Measurements from ENCODE around the gene NUP210L.
A peak's percentile ranks its signal among the peaks of the same experiment; 100 is the strongest.

NUP210L gene

DNA sequence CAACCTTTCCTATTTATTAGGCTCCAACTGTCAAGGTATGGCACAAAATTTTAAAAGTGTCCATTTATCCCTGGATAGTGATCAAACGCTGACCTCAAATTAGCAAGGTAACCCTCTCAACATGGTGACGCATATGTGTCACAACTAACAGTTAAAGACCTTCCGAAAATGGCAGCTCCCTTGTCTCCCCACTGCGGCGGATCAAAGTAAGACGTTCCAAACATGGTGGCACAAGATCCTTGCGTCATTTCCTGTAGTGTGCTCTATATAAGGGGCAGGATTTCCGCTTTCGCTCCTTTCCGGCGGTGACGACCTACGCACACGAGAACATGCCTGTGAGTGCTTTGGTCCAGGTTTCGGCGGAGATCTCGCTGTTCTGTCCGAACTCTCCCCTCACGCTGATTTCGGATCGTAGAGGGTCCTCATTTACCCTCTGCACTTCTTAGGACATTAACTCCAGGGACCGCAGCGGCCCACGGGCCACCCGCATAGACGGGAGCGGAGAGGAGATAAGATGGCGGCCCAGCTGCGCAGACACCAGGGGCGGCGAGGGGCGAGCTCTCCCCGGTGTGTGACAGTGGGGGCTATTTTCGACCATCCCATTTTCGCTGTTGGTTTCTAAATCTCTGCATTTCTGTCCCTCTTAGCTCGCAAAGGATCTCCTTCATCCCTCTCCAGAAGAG lies 164.3 kb downstream of the NUP210L start, which contains the start of gene RPS27 (continued):
- TF ChIP-seq ZNF10 (tag by site-specific recombination; IDR thresholded peaks at IDR 0.05) = peak; percentile 51; the same call in 1 of the 2 replicates
- no peak for TF ChIP-seq ZNF239 (tag by site-specific recombination; IDR thresholded peaks at IDR 0.05)
- TF ChIP-seq, protein P1, sequence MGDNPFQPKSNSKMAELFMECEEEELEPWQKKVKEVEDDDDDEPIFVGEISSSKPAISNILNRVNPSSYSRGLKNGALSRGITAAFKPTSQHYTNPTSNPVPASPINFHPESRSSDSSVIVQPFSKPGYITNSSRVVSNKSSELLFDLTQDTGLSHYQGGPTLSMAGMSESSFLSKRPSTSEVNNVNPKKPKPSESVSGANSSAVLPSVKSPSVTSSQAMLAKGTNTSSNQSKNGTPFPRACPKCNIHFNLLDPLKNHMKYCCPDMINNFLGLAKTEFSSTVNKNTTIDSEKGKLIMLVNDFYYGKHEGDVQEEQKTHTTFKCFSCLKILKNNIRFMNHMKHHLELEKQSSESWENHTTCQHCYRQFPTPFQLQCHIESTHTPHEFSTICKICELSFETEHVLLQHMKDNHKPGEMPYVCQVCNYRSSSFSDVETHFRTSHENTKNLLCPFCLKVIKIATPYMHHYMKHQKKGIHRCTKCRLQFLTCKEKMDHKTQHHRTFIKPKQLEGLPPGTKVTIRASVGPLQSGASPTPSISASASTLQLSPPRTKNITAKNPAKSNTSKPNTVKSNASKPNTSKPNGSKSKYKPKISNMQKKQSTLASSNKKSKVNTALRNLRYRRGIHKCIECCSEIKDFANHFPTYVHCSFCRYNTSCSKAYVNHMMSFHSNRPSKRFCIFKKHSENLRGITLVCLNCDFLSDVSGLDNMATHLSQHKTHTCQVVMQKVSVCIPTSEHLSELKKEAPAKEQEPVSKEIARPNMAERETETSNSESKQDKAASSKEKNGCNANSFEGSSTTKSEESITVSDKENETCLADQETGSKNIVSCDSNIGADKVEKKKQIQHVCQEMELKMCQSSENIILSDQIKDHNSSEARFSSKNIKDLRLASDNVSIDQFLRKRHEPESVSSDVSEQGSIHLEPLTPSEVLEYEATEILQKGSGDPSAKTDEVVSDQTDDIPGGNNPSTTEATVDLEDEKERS (tag by site-specific recombination; IDR thresholded peaks at IDR 0.05) = no peak
- TF ChIP-seq ZNF670 (tag by site-specific recombination; IDR thresholded peaks at IDR 0.05; ENCODE audit: low read depth) = no peak
- TF ChIP-seq ZNF146 (tag by site-specific recombination; IDR thresholded peaks at IDR 0.05) = peak; percentile 20; the same call in 1 of the 2 replicates
- no peak for TF ChIP-seq ZNF585B (tag by site-specific recombination; IDR thresholded peaks at IDR 0.05)
- TF ChIP-seq, protein P2, sequence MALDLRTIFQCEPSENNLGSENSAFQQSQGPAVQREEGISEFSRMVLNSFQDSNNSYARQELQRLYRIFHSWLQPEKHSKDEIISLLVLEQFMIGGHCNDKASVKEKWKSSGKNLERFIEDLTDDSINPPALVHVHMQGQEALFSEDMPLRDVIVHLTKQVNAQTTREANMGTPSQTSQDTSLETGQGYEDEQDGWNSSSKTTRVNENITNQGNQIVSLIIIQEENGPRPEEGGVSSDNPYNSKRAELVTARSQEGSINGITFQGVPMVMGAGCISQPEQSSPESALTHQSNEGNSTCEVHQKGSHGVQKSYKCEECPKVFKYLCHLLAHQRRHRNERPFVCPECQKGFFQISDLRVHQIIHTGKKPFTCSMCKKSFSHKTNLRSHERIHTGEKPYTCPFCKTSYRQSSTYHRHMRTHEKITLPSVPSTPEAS (tag by site-specific recombination; IDR thresholded peaks at IDR 0.05) = no peak; the same call in 1 of the 2 replicates
- TF ChIP-seq, protein P3, sequence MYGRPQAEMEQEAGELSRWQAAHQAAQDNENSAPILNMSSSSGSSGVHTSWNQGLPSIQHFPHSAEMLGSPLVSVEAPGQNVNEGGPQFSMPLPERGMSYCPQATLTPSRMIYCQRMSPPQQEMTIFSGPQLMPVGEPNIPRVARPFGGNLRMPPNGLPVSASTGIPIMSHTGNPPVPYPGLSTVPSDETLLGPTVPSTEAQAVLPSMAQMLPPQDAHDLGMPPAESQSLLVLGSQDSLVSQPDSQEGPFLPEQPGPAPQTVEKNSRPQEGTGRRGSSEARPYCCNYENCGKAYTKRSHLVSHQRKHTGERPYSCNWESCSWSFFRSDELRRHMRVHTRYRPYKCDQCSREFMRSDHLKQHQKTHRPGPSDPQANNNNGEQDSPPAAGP (tag by site-specific recombination; IDR thresholded peaks at IDR 0.05) = peak; percentile 83; the same call in 1 of the 2 replicates
- TF ChIP-seq, protein P4, sequence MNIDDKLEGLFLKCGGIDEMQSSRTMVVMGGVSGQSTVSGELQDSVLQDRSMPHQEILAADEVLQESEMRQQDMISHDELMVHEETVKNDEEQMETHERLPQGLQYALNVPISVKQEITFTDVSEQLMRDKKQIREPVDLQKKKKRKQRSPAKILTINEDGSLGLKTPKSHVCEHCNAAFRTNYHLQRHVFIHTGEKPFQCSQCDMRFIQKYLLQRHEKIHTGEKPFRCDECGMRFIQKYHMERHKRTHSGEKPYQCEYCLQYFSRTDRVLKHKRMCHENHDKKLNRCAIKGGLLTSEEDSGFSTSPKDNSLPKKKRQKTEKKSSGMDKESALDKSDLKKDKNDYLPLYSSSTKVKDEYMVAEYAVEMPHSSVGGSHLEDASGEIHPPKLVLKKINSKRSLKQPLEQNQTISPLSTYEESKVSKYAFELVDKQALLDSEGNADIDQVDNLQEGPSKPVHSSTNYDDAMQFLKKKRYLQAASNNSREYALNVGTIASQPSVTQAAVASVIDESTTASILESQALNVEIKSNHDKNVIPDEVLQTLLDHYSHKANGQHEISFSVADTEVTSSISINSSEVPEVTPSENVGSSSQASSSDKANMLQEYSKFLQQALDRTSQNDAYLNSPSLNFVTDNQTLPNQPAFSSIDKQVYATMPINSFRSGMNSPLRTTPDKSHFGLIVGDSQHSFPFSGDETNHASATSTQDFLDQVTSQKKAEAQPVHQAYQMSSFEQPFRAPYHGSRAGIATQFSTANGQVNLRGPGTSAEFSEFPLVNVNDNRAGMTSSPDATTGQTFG (tag by site-specific recombination; IDR thresholded peaks at IDR 0.05; ENCODE audit: borderline replicate concordance) = no peak
- peak; percentile 81 for TF ChIP-seq ZFHX2 (tag by site-specific recombination; conservative IDR thresholded peaks at IDR 0.05)
- peak; percentile 93 for TF ChIP-seq ZNF660 (tag by site-specific recombination; IDR thresholded peaks at IDR 0.05)
- TF ChIP-seq ZNF707 (tag by site-specific recombination; IDR thresholded peaks at IDR 0.05) = no peak
- 0 out of 2 replicates have a peak, but pooled peaks have one; percentile 9 for TF ChIP-seq GLIS2 (tag by site-specific recombination; IDR thresholded peaks at IDR 0.05)
- peak; percentile 97 for TF ChIP-seq ZNF629 (tag by site-specific recombination; IDR thresholded peaks at IDR 0.05)
- TF ChIP-seq ZNF214 (tag by site-specific recombination; IDR thresholded peaks at IDR 0.05; ENCODE audit: borderline replicate concordance) = no peak
- no peak for TF ChIP-seq ZNF600 (tag by site-specific recombination; IDR thresholded peaks at IDR 0.05)
- TF ChIP-seq ZBTB7A (tag by site-specific recombination; IDR thresholded peaks at IDR 0.05; ENCODE audit: low read depth) = 0 out of 2 replicates have a peak, but pooled peaks have one; percentile 20
- TF ChIP-seq, protein P5, sequence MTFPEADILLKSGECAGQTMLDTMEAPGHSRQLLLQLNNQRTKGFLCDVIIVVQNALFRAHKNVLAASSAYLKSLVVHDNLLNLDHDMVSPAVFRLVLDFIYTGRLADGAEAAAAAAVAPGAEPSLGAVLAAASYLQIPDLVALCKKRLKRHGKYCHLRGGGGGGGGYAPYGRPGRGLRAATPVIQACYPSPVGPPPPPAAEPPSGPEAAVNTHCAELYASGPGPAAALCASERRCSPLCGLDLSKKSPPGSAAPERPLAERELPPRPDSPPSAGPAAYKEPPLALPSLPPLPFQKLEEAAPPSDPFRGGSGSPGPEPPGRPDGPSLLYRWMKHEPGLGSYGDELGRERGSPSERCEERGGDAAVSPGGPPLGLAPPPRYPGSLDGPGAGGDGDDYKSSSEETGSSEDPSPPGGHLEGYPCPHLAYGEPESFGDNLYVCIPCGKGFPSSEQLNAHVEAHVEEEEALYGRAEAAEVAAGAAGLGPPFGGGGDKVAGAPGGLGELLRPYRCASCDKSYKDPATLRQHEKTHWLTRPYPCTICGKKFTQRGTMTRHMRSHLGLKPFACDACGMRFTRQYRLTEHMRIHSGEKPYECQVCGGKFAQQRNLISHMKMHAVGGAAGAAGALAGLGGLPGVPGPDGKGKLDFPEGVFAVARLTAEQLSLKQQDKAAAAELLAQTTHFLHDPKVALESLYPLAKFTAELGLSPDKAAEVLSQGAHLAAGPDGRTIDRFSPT (tag by site-specific recombination; IDR thresholded peaks at IDR 0.05) = no peak
- no peak for TF ChIP-seq ZIC2 (tag by site-specific recombination; IDR thresholded peaks at IDR 0.05)
- no peak for TF ChIP-seq HOXD13 (CRISPR knock-in tag; IDR thresholded peaks at IDR 0.05; ENCODE audit: borderline replicate concordance)
- TF ChIP-seq YY1 (tag by site-specific recombination; IDR thresholded peaks at IDR 0.05) = peak; percentile 98
- TF ChIP-seq TCF7L2 (IDR thresholded peaks at IDR 0.05; ENCODE audit: borderline replicate concordance, low read depth, low read length) = peak; percentile 100
- peak; percentile 72; the same call in 1 of the 2 replicates for TF ChIP-seq ZSCAN30 (tag by site-specific recombination; IDR thresholded peaks at IDR 0.05)
- TF ChIP-seq ZBTB8A (tag by site-specific recombination; IDR thresholded peaks at IDR 0.05) = peak; percentile 57
- no peak for TF ChIP-seq ZNF354C (tag by site-specific recombination; IDR thresholded peaks at IDR 0.05; ENCODE audit: borderline replicate concordance, low read depth)
- peak; percentile 72; the same call in 1 of the 2 replicates for TF ChIP-seq ZNF561 (tag by site-specific recombination; IDR thresholded peaks at IDR 0.05; ENCODE audit: borderline replicate concordance)
- no peak for TF ChIP-seq ZNF621 (tag by site-specific recombination; IDR thresholded peaks at IDR 0.05)
- TF ChIP-seq GFI1B (tag by site-specific recombination; IDR thresholded peaks at IDR 0.05) = no peak
- peak; percentile 94 for TF ChIP-seq ZXDB (tag by site-specific recombination; IDR thresholded peaks at IDR 0.05)
